ENCODE measurements around the gene CDH23. TPM values are rescaled to one million over a fixed set of nuclear protein-coding genes. Genes with fewer than 3 reads are reported as not detected.

CDH23 gene
- total RNA-seq, 2 donors from 2014 or later, result 1.4 to 1.6 TPM

DNA sequence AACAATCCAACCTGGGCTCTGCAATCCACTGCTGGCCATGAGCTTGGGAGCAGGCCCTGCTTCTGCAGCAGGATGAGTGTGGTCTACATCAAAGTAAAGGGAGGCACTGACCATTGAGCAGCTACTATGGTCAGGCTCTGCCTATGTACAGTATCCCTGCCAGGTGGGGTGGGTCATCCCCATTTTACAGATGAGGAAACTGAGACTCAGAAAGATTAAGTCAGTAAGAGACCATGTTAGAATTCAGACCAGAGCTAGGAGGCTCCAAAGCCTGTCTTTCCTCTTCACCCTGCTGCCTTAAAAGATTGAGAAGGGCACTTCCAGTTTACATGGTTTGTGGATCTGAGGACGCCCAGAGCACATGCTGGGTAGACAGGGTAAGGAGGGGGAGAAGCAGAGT, 27.1 kb upstream of the CDH23 start:
- TF ChIP-seq, protein P1, sequence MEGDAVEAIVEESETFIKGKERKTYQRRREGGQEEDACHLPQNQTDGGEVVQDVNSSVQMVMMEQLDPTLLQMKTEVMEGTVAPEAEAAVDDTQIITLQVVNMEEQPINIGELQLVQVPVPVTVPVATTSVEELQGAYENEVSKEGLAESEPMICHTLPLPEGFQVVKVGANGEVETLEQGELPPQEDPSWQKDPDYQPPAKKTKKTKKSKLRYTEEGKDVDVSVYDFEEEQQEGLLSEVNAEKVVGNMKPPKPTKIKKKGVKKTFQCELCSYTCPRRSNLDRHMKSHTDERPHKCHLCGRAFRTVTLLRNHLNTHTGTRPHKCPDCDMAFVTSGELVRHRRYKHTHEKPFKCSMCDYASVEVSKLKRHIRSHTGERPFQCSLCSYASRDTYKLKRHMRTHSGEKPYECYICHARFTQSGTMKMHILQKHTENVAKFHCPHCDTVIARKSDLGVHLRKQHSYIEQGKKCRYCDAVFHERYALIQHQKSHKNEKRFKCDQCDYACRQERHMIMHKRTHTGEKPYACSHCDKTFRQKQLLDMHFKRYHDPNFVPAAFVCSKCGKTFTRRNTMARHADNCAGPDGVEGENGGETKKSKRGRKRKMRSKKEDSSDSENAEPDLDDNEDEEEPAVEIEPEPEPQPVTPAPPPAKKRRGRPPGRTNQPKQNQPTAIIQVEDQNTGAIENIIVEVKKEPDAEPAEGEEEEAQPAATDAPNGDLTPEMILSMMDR (IDR thresholded peaks at IDR 0.05), result no peak
- no peaks in the 10 kb centered on the region for H3K36me3 ChIP-seq
- intact Hi-C loops (cut with DNase I), result no loop called here
- H3K27ac ChIP-seq, result no peak overlapping the region
- H3K4me1 ChIP-seq, result no peaks in the 10 kb centered on the region
- H3K27me3 ChIP-seq, result no peaks in the 10 kb centered on the region
- no peaks in the 10 kb centered on the region for H3K9me3 ChIP-seq
- no peak overlapping the region for H3K4me3 ChIP-seq
- no peak for DNase-seq
- H3K9ac ChIP-seq (ENCODE audit: low read depth in 2 of 2, low read length in 2 of 2), result no peak overlapping the region

DNA sequence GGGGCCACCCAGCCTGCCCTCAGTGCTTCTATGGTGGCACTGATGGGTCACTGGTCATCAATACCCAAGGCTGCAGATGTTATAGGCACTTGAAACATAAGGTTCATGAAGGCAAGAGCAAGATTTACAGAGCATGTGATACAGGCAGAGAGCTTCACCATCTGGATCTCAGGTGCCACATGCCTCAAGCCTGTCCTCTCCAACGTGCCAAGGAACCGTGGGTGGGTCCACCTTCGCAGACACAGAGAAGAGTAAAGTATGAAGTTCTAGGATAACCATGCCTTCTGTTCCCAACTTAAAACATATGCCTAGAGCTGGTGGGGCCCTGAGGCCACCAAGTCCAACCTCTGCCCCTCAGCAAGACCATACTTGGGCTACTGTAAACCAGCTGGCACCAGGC, 26.7 kb upstream of the CDH23 start:
- H3K27ac ChIP-seq, result no peak overlapping the region
- H3K9ac ChIP-seq (ENCODE audit: low read depth in 2 of 2, low read length in 2 of 2), result no peak overlapping the region
- no peaks in the 10 kb centered on the region for H3K27me3 ChIP-seq
- H3K36me3 ChIP-seq, result no peaks in the 10 kb centered on the region
- DNase-seq, result no peak
- H3K9me3 ChIP-seq, result no peaks in the 10 kb centered on the region
- intact Hi-C loops (cut with DNase I), result no loop called here
- H3K4me3 ChIP-seq, result no peak overlapping the region
- H3K4me1 ChIP-seq, result no peaks in the 10 kb centered on the region
- TF ChIP-seq, protein P1 (IDR thresholded peaks at IDR 0.05), result no peak

DNA sequence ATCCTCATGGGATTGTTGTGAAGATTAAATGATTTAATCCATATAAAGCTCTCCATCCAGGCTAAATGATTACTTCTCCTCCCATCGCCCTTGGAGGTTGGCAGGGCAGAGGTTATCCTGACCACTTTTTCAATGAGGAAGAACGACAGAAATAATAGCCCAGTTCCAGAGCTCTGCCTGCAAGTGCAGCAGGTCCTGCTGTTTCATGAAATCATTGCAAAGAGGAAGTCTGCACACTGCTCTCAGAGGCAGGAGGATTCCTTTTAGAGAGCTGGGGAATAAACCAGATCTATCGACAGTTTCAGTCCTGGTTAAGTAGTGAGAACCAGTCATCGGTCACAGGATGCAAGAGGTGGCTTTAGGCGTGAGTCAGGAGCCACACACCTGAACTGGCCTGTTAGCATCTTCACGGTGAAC, 25.0 kb upstream of the CDH23 start:
- Histone ChIP-seq H3K4me3 (no peak overlapping the region), H3K9me3 (no peaks in the 10 kb centered on the region), H3K4me1 (peaks cover 4% of the 10 kb centered on the region), H3K36me3 (no peaks in the 10 kb centered on the region), H3K27me3 (no peaks in the 10 kb centered on the region), H3K27ac (peak overlapping the region; percentile 17), H3K9ac (ENCODE audit: low read depth in 2 of 2, low read length in 2 of 2) (no peak overlapping the region)
- DNase-seq, result no peak
- intact Hi-C loops (cut with DNase I), result no loop called here
- TF ChIP-seq, protein P1 (IDR thresholded peaks at IDR 0.05), result no peak

DNA sequence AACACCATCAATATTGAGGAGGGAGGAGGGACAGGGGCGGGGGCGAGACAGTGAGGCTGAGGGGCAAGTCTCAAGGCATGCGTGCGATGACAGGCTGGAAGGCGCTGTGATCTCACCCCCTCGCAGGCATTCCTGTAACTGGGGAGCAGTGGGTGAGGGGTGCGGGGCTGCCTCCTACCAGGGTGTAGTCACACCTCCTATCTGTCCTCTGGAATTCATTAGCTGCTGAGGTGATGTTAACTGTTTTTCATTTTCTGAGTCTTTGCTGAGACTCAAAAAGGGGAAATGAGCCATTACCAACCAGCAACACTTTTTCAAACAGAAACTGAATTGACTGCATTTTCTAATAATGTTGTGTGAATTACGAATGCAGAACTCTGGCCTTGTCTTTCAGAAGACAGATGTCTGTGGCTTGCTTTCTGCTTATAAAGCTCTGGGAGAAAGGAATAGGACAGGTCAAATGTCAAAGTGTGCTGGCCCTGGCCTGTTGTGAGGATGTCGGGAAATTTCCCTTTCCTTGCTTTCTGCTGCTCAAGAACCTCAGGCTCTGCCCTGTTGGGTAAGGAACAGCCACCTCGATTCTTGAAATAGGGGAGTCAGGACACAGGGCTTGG, 23.7 kb upstream of the CDH23 start:
- Histone ChIP-seq H3K27ac (peak overlapping the region; percentile 17), H3K9ac (ENCODE audit: low read depth in 2 of 2, low read length in 2 of 2) (no peak overlapping the region), H3K27me3 (no peaks in the 10 kb centered on the region), H3K4me1 (peaks cover 8% of the 10 kb centered on the region), H3K36me3 (no peaks in the 10 kb centered on the region), H3K4me3 (no peak overlapping the region), H3K9me3 (no peaks in the 10 kb centered on the region)
- intact Hi-C loops (cut with DNase I), result no loop called here
- TF ChIP-seq, protein P1 (IDR thresholded peaks at IDR 0.05), result no peak
- DNase-seq, result no peak

DNA sequence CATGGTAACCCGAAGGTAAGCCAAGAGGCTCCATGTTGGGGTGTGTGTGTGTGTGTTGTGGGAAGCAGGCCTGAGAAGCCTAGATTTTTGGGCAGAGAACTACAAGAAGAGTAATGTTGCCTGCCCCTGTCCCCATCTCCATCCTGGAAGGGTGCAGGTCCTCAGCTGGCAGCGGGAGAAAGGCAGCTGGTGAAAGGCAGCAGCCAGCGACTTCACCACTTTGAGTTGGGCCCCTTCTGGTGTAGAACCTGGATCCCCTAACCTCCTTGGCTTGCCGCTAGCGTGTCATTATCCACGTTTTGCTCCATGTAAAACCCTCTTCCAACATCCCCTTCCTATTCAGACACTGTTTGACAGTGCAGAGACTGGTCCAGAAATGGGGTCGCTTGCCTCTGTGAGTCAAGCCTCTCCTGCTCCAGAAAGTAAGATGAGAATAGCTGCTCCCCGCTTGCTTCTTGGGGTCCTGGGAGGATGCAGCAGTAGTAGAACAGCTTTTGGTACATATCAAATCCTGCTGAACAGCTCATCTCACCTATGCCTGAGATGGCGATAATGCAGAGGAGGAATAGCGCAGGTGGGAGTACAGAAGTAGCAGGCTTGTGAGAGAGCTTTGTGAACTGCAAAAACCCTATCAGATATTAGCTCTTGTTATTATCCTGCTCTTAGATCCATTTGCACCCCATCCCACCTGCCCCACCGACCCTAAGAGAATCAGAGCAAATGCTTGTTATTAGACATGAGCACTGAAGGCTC, 22.1 kb upstream of the CDH23 start:
- Histone ChIP-seq H3K9ac (ENCODE audit: low read depth in 2 of 2, low read length in 2 of 2) (no peak overlapping the region), H3K9me3 (no peaks in the 10 kb centered on the region), H3K27ac (no peak overlapping the region), H3K36me3 (no peaks in the 10 kb centered on the region), H3K27me3 (no peaks in the 10 kb centered on the region), H3K4me1 (peaks cover 15% of the 10 kb centered on the region), H3K4me3 (no peak overlapping the region)
- no peak for DNase-seq
- intact Hi-C loops (cut with DNase I), result loop anchor here (5.0 kb wide), 1 partner anchor 57 kb away; the partner anchor contains the start of gene SLC29A3
- TF ChIP-seq, protein P1 (IDR thresholded peaks at IDR 0.05), result no peak

Data from colonic mucosa (tissue), 4 donors.